GM19328 (cell line): ENCODE results near the gene SLBP.

Experiments
- ATAC-seq: cut with Tn5 transposase; IDR thresholded peaks from one replicate; pipeline ENCODE4 v1.9.1; 2021; ENCODE audit warnings: mild to moderate bottlenecking, moderate library complexity; ENCODE audit not compliant: unreplicated experiment

Gene SLBP

DNA sequence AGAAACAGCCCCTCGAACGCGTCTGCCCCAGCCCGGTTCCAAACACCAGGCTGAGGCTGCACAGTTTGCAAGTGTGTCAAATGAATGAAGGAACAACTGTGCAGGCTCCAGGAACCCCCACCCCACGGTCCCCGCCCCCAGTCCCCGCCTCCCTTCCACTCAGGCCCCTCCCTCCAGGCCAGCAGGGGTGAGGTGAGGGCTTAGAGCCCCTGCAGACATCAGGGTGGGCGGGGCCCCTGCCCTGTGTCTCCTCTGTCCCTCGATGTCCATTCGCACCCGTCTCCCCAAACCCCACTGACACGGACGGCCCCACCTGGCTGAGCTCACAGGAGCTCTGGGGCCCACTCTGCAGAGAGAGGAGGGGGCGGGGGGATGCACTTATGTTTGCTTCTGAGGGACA lies 37.7 kb upstream of the SLBP start:
- ATAC-seq: no peak

DNA sequence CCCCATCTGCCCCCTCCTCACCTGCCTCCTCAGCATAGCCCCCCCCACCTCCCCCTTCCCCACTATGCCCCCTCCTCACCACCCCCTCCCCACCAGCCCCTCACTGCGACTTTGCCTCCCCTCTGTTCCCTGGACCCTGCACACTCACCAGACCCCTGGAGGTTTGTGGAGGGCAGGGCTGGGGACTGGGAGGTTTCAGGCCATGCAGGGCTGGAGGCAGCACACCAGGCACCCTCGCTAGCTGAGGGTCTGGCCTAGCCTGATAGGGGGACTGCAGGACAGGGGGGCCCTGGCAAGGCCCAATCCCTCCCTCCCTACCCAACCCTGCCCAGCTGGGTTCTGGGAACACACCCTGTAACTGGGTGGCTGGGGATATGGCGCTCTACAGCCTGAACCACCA lies 37.3 kb upstream of the SLBP start:
- ATAC-seq: no peak

DNA sequence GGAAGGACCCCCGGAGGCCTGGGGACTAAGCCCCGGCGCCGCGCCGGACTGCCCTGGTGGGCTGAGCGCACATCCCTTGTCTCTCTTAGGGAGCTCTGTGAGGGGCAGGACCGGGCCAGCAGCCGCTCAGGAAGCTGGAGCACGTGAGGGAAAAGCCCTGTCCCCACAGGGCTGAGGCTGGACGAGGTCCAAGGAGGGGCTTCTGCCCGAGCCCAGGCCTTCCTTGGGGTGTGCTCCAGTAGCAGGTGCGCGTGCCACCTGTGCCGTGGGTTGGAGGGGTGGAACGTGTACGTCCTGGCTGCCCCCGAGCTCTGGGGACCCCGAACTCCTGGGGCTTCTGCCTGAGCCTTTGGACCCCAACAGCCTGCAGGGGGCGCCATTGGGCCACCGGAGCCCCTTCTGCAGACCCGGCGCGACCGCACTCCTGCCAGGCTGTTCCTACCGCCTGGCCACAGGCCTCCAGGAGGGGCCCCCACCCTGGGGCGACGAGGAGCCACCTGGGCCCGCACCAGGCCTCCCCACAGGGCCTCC lies 36.4 kb upstream of the SLBP start:
- no peak for ATAC-seq

DNA sequence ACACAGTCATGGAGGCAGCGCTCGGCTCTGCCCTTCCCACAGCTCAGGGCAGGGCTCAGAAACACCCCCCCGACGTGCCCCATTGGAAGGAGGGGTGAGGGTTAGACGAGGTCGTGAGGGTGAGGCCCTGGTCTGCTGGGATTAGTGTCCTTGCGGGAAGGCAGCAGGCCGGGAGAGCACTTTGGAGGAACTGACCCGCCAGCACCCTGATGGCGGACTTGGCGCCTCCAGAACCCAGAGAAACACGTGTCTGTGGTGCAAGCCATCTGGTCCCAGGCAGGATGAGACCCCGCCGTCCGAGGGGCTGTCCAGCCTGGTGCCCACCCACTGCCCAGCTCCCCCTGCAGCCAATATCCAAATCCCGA lies 35.5 kb upstream of the SLBP start:
- ATAC-seq: no peak

DNA sequence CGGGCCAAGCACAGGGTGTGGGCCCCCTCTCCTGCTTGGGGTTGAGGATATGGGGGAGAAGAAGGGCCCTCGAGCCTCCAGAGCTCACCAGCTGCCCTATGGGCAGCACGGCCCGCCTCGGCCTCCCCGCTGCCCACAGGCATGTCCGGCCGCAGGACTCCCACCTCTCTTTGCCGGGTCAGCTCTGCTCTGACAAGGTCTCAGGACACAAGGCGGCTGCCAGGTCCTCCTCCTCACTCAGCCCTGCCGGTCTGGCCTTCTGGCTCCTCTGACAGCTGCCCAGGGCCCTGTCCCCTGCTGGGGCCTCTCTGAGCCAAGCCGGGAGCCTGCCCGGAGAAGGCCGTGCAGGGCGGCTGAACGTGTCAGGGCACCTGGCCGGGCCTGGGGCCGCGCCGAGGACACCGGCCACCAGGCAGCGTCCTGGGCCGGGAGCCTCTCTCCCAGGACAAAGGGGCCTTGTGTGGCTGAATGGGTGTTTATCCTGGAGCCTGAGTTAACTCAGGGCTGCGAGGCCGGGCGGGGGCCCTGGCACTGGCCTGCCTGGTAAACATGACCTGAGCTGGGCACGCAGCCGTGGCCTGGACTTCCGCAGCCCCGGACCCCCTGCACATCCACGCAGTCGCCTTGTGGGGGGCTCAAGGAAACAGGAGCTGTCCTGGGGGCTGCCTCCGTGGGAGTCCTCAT lies 34.9 kb upstream of the SLBP start:
- no peak for ATAC-seq

DNA sequence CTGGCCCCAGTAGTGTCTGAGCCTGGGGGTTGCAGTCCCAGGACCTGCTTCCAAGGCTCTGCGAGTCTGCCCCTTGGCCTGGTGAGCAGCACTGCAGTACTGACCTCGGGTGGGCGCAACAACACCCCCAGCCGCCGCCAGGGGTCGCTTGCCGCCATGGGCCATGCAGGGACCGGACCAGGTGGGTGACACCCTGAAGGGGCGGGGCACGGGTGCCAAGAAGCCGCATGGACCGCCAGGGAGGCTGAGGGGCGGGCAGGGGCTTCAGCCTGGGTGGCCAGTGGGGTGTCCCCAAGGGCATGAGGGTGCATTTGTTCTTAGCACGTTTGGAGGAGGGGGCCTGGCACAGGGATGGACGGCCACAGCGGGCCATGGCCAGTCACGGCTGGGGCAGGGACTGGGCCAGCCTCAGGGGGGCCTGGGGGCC lies 34.2 kb upstream of the SLBP start:
- ATAC-seq: no peak

DNA sequence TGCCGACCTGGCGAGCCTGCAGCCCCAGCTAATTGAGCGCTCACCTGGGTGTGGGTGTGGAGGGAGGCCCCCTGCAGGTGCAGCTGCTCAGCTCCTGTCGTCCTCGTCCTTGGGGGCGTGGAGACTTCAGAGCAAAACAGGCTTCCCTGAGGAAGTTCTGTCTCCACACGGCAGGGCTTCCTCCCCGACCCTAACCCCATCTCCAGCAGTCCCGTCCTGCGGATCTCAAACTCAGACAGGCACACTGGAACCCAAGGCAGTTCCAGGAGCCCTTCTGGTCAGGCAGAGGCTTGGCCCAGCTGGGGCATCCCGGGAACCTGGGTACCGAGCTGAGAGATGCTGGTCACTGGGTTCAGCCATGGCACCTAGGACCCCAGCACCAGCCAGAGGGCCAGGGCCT lies 33.6 kb upstream of the SLBP start:
- ATAC-seq: no peak

DNA sequence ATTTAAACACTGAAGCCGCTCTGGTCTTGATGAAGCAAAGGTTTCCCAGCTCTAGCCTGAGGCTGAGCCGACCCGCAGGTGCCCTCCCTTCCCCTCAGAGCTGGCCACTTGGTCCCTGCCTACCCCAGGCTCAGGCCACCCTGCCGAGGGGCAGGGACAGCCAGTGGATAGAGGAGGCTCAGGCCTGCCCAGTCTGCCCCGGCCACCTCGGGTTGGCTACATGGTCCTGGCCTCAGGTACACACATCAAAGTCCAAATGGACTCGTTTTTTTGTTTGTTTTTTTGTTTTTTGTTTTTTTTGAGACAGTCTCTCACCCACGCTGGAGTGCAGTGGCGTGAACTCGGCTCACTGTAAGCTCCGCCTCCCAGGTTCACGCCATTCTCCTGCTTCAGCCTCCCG lies 33.0 kb upstream of the SLBP start:
- ATAC-seq: no peak

DNA sequence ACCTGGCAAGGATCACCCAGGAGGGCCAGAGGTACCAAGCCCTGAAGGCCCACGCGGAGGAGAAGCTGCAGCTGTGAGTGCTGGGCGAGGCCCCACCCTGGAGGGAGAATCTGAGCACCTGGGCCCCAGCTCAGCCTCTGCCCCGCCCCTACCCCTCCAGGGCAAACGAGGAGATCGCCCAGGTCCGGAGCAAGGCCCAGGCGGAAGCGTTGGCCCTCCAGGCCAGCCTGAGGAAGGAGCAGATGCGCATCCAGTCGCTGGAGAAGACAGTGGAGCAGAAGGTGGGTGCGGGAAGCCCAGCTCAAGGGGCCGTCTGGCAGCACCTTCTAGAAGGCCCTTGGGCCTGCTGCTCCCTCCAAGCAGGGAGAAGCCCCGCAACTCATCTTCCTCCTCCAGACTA lies 32.4 kb upstream of the SLBP start:
- ATAC-seq: no peak

DNA sequence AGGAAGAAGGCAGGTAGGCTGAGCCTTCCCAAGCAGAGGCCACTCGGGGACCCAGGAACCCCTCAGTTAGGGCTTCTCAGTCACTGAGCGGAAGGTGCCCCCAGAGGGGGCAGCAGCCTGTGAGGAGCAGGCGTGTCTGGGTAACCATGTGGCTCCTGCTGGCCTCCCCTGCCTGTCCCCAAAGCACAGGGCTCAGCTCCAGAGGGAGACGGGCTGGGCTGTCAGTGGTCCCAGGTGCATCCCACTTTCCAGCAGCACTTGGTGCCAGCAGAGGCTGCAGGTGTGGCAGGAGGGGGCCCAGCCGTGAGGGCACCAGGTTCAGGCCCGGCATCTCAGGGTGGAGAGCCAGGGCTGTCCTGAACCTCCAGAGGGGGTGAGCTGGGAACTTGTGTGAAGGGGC lies 31.9 kb upstream of the SLBP start:
- no peak for ATAC-seq

DNA sequence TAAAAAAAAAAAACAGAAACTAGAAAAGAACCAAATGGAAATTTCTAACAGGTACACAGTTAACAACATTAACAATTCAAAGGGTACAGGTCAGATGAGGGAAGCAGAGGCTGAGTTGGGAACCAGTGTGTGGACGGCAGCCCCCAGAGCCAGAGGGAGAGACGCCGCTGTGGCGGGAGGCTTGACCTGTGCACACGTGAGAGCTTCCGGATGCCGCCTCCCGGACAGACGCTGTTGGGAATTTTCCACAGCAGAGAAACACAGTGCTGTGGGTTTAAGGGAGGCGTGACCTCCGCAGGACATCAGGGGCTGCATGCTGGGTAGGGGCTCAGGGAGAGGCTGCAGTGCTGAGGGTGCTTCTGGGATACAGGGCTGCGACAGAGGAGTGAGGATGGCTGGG lies 31.4 kb upstream of the SLBP start:
- no peak for ATAC-seq

DNA sequence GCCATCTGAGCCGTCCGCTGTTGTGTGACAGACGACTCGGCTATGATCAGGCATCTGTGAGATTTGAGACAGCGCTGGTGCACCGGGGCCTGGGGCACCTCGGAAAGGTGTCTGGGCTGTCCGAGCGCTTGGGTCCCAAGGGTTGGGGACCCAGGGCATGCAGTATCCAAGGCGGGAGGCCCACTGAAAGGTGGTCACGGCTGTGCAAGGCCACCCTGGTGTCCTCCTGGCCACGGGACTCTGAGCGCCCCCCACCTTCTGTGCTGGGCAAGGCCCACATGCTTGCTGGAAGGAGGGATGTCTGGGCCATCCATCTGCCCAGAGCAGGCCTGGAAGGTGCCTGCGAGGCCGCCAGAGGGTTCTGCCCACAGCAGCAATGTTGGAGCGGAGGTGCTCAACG lies 29.1 kb upstream of the SLBP start:
- ATAC-seq: no peak

DNA sequence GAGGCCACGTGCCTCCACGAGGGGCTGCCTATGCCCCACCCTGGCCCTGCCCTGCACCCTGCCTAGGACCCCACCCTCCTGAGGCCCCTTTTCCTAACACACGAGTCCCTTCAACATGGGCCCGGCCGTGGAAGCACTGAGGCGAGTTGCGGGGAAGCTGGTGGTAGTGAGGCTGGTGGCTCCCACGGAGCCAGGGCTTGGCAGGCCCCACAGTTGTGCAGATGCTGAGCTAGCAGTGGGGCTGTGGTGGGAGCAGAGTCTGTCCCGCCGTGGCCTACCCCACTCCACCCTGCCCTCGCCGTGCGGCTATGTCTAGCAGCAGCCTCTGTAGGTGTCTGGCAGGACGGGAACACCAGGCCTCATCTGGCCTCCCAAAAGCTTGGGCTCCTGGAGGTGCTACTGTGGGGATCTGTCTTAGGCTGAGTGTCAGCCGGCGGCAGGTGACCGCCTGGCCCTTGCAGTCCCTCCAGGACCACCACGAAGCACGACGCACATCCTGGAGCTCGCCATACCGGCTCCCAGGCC lies 28.0 kb upstream of the SLBP start:
- no peak for ATAC-seq

DNA sequence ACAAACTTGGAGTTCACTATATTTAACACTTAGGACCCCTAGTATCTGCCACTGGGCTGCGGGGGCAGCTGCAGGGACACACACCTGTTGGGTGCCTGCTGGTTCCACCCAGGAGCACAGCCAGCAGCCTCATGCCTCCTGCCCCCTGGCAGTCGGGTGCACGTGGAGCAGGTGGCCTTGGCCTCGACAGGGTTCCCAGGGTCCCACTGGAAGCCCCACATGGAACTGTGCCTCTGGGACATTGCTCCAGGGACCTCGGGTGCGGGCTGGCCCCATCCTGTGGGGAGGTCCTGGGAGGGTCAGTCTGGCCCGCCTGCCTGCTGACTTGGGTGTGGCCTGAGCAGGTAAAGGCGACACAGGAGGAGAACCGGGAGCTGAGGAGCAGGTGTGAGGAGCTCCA lies 27.2 kb upstream of the SLBP start:
- ATAC-seq: no peak

DNA sequence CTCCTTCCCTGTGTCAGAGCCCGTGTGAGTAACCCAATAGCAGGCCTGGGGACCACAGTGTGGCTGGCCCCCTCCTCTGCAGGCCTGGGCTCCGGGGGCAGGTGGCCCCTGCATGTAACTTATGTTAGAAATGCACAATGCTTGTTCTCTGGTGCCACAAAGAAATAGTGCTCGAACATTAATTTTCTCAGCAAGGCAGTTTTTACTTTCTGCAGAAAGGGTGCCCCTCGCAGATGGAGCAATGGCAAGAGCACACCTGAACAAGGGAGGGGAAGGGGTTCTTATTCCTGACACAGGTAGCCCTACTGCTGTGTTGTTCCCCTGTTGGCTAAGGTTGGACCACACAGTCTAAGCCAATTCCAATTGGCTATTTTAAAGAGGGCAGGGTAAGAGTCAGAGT lies 26.3 kb upstream of the SLBP start:
- no peak for ATAC-seq

DNA sequence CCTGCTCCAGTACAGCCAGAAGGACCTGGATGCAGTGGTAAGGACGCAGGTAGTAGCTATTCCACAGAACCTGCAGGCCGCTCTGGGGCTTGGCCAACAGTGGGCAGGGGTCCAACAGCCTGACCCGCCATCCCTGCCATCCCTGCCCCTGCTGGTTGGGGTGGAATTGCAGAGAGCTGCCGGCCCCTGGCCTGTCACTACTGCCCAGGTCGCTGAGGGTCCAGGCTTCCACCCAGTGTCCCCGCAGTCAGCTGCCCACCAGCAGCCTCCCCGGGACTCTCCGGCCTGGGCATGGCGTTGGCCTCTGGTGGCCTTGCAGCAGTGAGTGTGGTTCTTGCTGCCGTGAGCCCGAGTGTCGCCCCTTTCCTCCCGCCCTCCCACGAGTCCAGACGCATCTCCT lies 25.5 kb upstream of the SLBP start:
- no peak for ATAC-seq

DNA sequence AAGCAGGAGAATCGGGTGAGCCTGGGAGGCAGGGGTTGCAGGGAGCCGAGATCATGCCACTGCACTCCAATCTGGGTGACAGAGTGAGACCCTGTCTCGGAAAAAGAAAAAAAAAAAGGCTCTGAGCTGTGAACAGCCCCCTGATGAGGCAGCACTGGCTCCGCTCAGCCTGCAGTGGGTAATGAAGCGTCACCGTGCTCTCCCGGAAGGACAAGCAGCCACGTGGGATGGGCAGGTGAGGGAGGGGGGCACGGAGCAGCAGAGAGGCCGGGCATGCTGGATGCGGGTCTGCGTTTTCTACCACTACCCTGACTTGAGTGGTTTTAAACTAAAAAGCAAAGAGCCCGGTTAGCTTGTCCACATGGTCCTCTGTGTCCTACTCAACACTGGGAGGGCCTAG lies 24.7 kb upstream of the SLBP start:
- no peak for ATAC-seq

DNA sequence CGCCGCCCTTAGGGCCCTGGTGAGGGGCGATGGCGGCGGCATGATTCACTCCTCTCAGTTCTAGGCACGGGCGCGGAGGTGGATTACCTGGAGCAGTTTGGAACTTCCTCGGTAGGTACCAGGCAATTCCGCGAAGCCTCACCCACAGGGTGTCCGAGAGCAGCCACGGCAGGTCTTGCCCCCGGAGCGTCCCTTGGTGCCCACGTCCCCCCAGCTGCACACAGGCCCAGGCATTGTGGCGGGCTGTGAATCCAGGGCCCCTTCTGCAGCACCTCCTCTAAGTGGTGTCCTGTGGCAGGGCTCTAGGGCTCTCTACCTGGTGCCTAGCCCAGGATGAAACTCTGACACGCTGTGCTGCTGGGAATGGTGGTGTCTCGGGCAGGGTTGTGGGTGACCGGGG lies 23.1 kb upstream of the SLBP start:
- ATAC-seq: no peak

DNA sequence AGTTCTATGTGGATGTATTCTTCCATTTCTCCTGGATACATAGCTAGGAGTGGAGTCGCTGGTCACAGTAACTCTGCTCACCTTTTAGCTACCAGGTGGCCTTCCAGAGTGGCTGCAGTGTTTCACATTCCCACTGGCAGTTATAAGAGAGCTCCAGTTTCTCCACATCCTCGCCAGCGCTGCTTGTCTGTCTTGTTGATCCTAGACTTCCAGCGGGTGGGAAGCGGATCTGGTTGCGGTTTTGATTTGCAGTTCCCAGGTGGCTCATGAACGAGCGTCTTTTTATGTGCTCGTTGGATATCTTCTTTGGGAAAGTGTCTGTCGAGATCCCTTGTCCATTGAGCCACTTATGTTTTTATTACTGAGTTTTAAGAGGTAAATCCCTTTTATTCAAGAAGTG lies 20.8 kb upstream of the SLBP start:
- ATAC-seq: no peak

DNA sequence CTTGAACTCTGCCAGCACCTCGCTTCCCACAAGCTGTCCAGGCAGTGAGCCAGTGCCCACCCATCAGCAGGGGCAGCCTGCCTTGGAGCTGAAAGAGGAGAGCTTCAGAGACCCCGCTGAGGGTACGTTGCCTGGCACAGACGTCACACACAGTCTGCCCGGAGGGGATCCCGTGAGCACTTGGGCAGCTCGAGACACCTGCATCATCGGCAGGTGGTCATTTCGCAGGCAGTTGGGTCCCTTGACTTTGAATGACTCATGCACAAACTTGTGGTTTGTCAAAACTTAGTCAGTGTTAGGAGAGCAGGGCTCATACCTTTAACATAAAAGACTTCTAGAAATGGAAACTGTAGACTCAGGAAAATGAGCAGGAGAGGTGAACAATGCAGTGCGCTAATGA lies 19.1 kb upstream of the SLBP start:
- ATAC-seq: no peak

DNA sequence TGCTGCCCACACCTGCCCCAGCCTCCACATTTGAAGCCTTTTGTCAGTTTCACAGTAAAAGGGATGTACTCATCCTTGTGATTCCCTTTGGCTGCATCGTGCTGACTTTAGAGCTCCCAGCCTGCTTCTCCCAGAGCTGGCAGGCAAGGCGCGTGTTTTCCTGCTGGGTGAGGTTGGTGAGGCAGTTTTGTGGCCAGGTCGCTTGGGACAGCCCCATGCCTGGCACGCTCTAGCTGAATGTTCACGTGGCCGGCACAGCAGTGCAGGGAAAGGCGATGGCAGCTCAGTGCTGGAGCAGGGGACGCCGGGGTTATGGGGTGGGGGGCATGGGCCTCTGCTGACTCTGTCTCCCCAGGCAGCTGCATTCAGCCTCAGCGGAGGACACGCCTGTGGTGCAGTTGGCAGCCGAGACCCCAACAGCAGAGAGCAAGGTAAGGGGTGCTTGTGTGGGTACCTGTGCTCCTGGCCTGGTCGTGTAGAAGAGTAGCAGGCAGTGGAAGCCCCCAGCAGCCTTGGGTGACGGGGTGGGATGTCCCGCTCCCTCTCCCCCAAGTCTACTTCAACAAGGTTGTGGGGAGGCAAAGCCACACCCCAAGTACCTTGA lies 18.5 kb upstream of the SLBP start:
- no peak for ATAC-seq

DNA sequence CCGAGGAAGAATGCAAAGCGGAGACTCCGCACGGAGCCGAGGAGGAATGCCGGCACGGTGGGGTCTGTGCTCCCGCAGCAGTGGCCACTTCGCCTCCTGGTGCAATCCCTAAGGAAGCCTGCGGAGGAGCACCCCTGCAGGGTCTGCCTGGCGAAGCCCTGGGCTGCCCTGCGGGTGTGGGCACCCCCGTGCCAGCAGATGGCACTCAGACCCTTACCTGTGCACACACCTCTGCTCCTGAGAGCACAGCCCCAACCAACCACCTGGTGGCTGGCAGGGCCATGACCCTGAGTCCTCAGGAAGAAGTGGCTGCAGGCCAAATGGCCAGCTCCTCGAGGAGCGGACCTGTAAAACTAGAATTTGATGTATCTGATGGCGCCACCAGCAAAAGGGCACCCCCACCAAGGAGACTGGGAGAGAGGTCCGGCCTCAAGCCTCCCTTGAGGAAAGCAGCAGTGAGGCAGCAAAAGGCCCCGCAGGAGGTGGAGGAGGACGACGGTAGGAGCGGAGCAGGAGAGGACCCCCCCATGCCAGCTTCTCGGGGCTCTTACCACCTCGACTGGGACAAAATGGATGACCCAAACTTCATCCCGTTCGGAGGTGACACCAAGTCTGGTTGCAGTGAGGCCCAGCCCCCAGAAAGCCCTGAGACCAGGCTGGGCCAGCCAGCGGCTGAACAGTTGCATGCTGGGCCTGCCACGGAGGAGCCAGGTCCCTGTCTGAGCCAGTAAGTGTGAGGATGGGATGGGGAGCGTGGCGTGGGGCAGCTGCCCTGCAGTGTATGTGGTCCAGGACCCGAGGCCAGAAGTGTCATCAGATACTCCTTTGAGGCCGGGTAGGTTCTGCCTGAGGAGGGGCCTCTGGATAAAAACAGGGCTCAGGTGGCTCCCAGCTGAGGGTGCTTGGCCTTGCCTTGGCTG lies 16.2 kb upstream of the SLBP start:
- ATAC-seq: no peak
